Neutrophil (primary cell): ENCODE data around the gene RPTOR.

Experiments used
- H3K27ac ChIP-seq: fragments of 200-600 bp; sonication (generic); 2 replicates; pipeline ENCODE4 v1.5.1; 2016; ENCODE audit warnings: mild to moderate bottlenecking, moderate library complexity
- H3K27me3 ChIP-seq: fragments of 200-600 bp; sonication (generic); 2 replicates; pipeline ENCODE4 v1.6.0; 2016; ENCODE audit warnings: mild to moderate bottlenecking
- H3K36me3 ChIP-seq: fragments of 200-600 bp; sonication (generic); 2 replicates; pipeline ENCODE4 v1.5.1; 2017
- H3K4me1 ChIP-seq, 2 experiments: fragments of 200-600 bp in 1 of 2; sonication (generic) in 1 of 2; 1 replicate in 1 of 2; 2 replicates in 1 of 2; pipeline versions ENCODE4 v1.5.1 to v1.6.1; 2013 to 2016; ENCODE audit warnings: low read depth in 1 of 2, low read length in 1 of 2, mild to moderate bottlenecking in 1 of 2, moderate library complexity in 1 of 2; ENCODE audit not compliant: control insufficient read depth in 1 of 2, insufficient read depth in 1 of 2
- H3K4me3 ChIP-seq, 2 experiments: fragments of 200-600 bp in 1 of 2; sonication (generic) in 1 of 2; 1 replicate in 1 of 2; 2 replicates in 1 of 2; pipeline ENCODE4 v1.5.1; 2013 to 2016; ENCODE audit warnings: low read depth in 1 of 2, low read length in 1 of 2, mild to moderate bottlenecking in 1 of 2, moderate library complexity in 1 of 2
- H3K9me3 ChIP-seq: fragments of 200-600 bp; sonication (generic); 2 replicates; pipeline ENCODE4 v1.5.1; 2016
- TF ChIP-seq, protein P1 (sequence below): fragments of 200-600 bp; sonication (generic); IDR thresholded peaks from 2 replicates; pipeline ENCODE4 v1.5.1; 2016; ENCODE audit warnings: antibody characterized with exemption

Gene RPTOR

DNA sequence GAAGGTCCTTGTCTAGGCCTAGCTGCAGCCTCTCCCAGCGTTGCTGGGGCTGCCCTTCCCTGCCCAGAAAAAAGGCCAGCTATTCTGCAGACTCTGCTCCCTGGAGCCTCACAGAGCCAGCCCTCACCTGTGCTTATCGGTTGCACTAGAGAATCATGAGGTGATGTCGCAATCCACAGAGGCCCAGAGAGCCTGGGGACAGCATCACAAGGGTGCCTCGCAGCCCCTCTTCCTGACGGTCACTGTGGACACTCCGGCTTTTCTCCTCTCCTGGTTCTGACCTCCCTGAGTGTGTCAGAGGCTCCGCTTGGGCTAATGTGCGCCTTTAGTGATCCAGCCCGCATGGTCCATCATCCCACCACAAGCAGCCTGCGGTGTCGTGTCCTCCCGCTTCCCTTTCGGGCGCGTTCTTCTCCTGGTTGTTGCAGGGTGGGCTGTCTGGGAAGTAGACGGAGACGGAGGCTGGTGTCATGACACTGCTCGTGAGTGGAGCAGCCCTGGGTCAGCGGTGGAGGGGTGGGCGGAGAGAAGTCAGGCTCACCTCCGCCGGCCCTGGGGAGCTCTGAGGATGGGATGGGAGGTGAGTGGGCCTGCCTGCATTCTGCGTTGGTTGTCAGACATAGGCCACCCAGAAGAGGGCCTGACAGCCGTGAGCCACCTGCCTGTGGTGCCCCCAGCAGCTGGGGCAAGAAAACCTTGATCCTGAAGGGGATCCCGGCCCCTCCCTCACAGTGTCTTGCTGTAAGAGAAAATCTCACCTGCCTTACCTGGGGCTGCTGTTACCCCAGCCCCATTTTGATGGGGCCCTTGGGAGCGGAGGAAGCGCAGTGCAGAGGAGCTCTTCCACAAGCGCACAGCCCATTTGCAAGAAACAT, 281.1 kb downstream of the RPTOR start:
- Histone ChIP-seq H3K36me3 (no peaks in the 10 kb centered on the region), H3K27me3 (no peaks in the 10 kb centered on the region), H3K9me3 (no peaks in the 10 kb centered on the region), H3K4me3 (no peak overlapping the region), H3K4me1 (peaks cover 11 to 16% of the 10 kb centered on the region in 2 experiments), H3K27ac (no peak overlapping the region)
- TF ChIP-seq, protein P1, sequence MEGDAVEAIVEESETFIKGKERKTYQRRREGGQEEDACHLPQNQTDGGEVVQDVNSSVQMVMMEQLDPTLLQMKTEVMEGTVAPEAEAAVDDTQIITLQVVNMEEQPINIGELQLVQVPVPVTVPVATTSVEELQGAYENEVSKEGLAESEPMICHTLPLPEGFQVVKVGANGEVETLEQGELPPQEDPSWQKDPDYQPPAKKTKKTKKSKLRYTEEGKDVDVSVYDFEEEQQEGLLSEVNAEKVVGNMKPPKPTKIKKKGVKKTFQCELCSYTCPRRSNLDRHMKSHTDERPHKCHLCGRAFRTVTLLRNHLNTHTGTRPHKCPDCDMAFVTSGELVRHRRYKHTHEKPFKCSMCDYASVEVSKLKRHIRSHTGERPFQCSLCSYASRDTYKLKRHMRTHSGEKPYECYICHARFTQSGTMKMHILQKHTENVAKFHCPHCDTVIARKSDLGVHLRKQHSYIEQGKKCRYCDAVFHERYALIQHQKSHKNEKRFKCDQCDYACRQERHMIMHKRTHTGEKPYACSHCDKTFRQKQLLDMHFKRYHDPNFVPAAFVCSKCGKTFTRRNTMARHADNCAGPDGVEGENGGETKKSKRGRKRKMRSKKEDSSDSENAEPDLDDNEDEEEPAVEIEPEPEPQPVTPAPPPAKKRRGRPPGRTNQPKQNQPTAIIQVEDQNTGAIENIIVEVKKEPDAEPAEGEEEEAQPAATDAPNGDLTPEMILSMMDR: no peak

DNA sequence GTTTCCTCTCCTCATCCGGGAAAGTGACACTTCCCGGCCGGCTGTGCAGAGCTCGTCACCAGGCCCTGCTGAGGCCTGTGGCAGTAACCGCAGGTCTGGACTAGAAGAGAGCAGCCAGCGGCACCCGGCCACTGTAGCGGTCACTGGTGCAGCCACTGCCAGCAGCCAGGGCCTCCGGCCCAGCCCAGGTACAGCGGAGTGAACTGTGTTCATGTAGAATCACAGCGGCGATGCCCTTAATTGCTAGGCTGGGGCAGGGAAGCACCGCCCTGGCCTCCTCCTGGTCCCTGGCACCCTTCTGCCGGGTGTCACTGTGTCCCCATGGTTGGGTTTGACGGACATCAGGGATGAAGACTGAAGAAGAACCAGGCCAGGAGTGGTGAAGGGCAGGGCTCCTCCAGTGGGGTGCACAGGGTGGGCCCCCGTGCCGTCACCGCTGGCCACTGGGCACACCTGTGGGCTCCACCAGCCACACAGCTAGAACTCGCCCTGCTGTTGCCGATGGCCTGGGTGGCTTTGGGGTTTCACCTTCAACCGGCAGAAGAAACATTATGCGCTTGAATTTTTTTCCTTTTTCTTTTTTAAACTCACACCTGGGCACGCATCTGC, 281.8 kb downstream of the RPTOR start:
- Histone ChIP-seq H3K36me3 (no peaks in the 10 kb centered on the region), H3K27ac (no peak overlapping the region)
- TF ChIP-seq, protein P1: no peak

DNA sequence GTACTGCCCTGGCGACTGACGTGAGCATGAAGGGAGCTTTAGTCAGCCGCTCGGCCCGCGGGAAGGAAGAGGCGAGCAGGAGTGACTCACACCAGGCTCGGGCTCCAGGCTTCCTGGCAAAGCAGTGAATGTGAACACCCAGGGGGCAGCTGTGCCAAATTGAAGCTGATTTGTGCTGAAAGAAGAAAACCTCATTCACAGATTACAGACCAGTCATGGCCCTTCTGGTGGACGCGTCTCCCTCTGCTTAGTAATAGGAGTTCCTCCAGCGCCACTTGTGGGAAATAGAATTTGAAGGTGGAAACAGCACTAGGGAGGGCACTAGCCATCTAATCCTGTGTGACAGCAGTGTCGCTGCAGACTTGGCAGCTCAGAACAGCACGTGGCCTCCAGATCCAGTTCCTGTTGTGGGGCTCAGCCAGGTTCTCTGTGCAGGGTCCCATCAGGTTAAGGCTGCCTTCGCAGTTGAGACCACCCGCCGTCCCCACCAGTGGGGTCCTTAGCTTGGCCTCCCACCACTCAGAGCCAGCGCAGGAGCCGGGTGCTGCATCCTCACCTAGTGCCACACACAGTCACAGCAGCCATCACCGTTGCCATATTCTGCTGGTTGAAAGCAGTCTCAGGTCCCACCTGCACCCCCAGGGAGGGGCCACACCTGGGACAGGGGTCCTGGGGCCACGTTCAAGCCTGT, 282.5 kb downstream of the RPTOR start:
- no peaks in the 10 kb centered on the region for H3K9me3 ChIP-seq
- H3K27ac ChIP-seq: no peak overlapping the region
- no peak overlapping the region for H3K4me3 ChIP-seq
- no peaks in the 10 kb centered on the region for H3K27me3 ChIP-seq
- TF ChIP-seq, protein P1: no peak
- peaks cover 0 to 6% of the 10 kb centered on the region in 2 experiments for H3K4me1 ChIP-seq
- no peaks in the 10 kb centered on the region for H3K36me3 ChIP-seq

More for the DNA sequence above, 281.8 kb downstream of the RPTOR start:
- Histone ChIP-seq H3K4me1 (peaks cover 4 to 9% of the 10 kb centered on the region in 2 experiments), H3K9me3 (no peaks in the 10 kb centered on the region), H3K4me3 (no peak overlapping the region), H3K27me3 (no peaks in the 10 kb centered on the region)

DNA sequence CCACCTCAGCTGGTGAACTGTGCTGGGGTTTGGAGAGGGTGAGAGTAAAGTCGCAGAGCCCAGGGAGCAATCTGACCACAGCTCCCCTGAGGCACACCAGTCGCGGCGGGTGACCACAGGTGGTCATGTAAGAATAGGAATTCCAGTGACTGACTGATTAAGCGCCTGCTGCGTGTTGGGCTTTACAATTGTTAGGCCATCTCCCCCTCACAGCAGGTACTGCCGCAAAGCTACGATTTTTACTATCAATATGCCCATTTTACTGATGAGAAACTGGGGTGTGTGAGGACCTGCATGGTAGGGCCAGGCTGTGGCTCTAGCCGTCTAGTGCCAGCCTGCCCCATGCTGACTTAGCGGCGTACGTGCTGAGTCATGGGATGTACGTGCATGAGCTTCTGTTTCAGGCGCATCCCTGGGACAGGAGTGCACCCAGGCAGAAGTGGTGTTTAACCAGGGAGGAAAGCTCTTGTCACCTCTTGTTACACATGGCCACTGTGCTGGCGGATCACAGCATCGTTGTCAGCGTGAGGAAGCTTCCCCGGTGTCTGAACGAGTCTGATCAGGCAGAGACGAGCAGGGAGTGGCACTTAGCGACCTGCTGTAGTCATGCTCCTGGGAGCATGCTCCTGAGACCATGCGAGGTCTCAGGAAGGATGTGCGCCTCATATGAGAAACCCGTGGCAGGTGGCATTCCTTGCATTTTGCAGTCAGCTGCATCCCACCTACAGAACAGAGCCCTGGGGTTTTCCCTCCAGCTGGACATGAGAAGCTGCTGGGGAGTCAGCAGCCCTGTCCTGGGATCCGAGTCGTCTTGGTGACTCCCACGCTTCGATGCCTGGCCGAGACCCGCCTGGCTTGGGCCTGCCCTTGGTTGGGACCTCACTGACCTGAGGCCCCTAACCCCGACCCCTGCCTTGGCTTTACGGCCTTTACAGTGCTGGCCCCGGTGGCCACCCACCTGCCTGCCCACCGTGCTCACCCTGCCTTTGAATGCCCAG, 283.3 kb downstream of the RPTOR start:
- Histone ChIP-seq H3K27me3 (no peaks in the 10 kb centered on the region), H3K27ac (no peak overlapping the region), H3K4me3 (no peak overlapping the region), H3K36me3 (no peaks in the 10 kb centered on the region), H3K9me3 (no peaks in the 10 kb centered on the region), H3K4me1 (peaks cover 6 to 14% of the 10 kb centered on the region in 2 experiments)
- TF ChIP-seq, protein P1: no peak
